GM18867 (cell line): ENCODE data around the gene CD22.

ENCODE experiments used
- ATAC-seq: cut with Tn5 transposase; IDR thresholded peaks from one replicate; pipeline ENCODE4 v1.9.1; 2021; ENCODE audit warnings: mild to moderate bottlenecking, moderate library complexity; ENCODE audit not compliant: unreplicated experiment

CD22 gene

GRCh38 chr19:35313587-35313986 lies 15.4 kb upstream of the CD22 start:
- no peak for ATAC-seq

- no peak for ATAC-seq
Measured at GRCh38 chr19:35314031-35314430, 15.0 kb upstream of the CD22 start.

- no peak for ATAC-seq
Measured at GRCh38 chr19:35314858-35315470, 14.0 kb upstream of the CD22 start.

GRCh38 chr19:35315883-35316282 lies 13.1 kb upstream of the CD22 start:
- no peak for ATAC-seq

- ATAC-seq = no peak
Measured at GRCh38 chr19:35316560-35316959, 12.4 kb upstream of the CD22 start.

- no peak for ATAC-seq
Measured at GRCh38 chr19:35317464-35318043, 11.4 kb upstream of the CD22 start.

- no peak for ATAC-seq
Measured at GRCh38 chr19:35318679-35319448, 10.1 kb upstream of the CD22 start.

GRCh38 chr19:35320065-35320713 lies 8.8 kb upstream of the CD22 start:
- no peak for ATAC-seq

GRCh38 chr19:35321291-35321690 lies 7.7 kb upstream of the CD22 start:
- no peak for ATAC-seq

GRCh38 chr19:35322014-35322413 lies 7.0 kb upstream of the CD22 start:
- ATAC-seq = no peak

- ATAC-seq = no peak
Measured at GRCh38 chr19:35327642-35328041, 1.3 kb upstream of the CD22 start.

GRCh38 chr19:35329323-35329722 lies 336 bp downstream of the CD22 start:
- no peak for ATAC-seq

- ATAC-seq = peak; percentile 61
Measured at GRCh38 chr19:35330475-35330874, 1.5 kb downstream of the CD22 start.

GRCh38 chr19:35331551-35332214 lies 2.7 kb downstream of the CD22 start:
- no peak for ATAC-seq

- no peak for ATAC-seq
Measured at GRCh38 chr19:35332817-35333216, 3.8 kb downstream of the CD22 start.

GRCh38 chr19:35334144-35334753 lies 5.3 kb downstream of the CD22 start:
- no peak for ATAC-seq

- ATAC-seq = no peak
Measured at GRCh38 chr19:35336166-35336955, 7.4 kb downstream of the CD22 start.

GRCh38 chr19:35337097-35337983 lies 8.4 kb downstream of the CD22 start:
- ATAC-seq = no peak

- ATAC-seq = no peak
Measured at GRCh38 chr19:35337984-35338296, 9.0 kb downstream of the CD22 start.
